ENCODE measurements around the gene TIPIN.
"Not testable (repeated sequence)": the region's sequence is repeated elsewhere in the genome, so short reads cannot be mapped to it uniquely, and the experiment has no call there.

The TIPIN gene

GRCh38 chr15:66323312-66323928, 33.1 kb downstream of the TIPIN start:
- no peak for TF ChIP-seq CTCF (conservative IDR thresholded peaks at IDR 0.05; ENCODE audit: low read depth, low read length)
- DNase-seq (ENCODE audit: low read depth), result no peak
- no peak overlapping the region for H3K4me3 ChIP-seq (ENCODE audit: low read depth, low read length)

GRCh38 chr15:66312144-66312543, 44.3 kb downstream of the TIPIN start:
- H3K4me3 ChIP-seq (ENCODE audit: low read depth, low read length), result no peak overlapping the region
- TF ChIP-seq CTCF (conservative IDR thresholded peaks at IDR 0.05; ENCODE audit: low read depth, low read length), result no peak
- no peak for DNase-seq (ENCODE audit: low read depth)

GRCh38 chr15:66310786-66311185, 45.7 kb downstream of the TIPIN start:
- no peak for TF ChIP-seq CTCF (conservative IDR thresholded peaks at IDR 0.05; ENCODE audit: low read depth, low read length)
- DNase-seq (ENCODE audit: low read depth), result no peak
- H3K4me3 ChIP-seq (ENCODE audit: low read depth, low read length), result no peak overlapping the region

GRCh38 chr15:66309828-66310227, 46.7 kb downstream of the TIPIN start:
- TF ChIP-seq CTCF (conservative IDR thresholded peaks at IDR 0.05; ENCODE audit: low read depth, low read length), result no peak
- H3K4me3 ChIP-seq (ENCODE audit: low read depth, low read length), result no peak overlapping the region
- no peak for DNase-seq (ENCODE audit: low read depth)

GRCh38 chr15:66308531-66308930, 48.0 kb downstream of the TIPIN start:
- TF ChIP-seq CTCF (conservative IDR thresholded peaks at IDR 0.05; ENCODE audit: low read depth, low read length), result no peak
- no peak overlapping the region for H3K4me3 ChIP-seq (ENCODE audit: low read depth, low read length)
- DNase-seq (ENCODE audit: low read depth), result no peak

- TF ChIP-seq CTCF (conservative IDR thresholded peaks at IDR 0.05; ENCODE audit: low read depth, low read length), result no peak
- no peak overlapping the region for H3K4me3 ChIP-seq (ENCODE audit: low read depth, low read length)
- DNase-seq (ENCODE audit: low read depth), result no peak
Observed at GRCh38 chr15:66306381-66306780, 50.1 kb downstream of the TIPIN start.

GRCh38 chr15:66304425-66304824, 52.1 kb downstream of the TIPIN start:
- not testable (repeated sequence) for DNase-seq (ENCODE audit: low read depth); H3K4me3 ChIP-seq (ENCODE audit: low read depth, low read length)

All from choroid plexus epithelial cell (primary cell).